Activated T-cell treated with anti-CD3 and anti-CD28 coated beads, Interleukin-2, amount 50 U/mL, for 4 hours (primary cell): ENCODE results near the gene HS6ST2. TPM values are rescaled to one million over a fixed set of nuclear protein-coding genes. Genes with fewer than 3 reads are reported as not detected.
"Not testable (repeated sequence)": the region's sequence is repeated elsewhere in the genome, so short reads cannot be mapped to it uniquely, and the experiment has no call there.

Experiments used
- ATAC-seq, 2 donors: fragments of 200-7000 bp; cut with Tn5 transposase; one replicate each; pipeline ENCODE4 v1.10.0; 2021
- DNase-seq: peaks from one replicate; pipeline ENCODE4 v3.0.0-alpha.2; 2020
- H3K27me3 Mint-ChIP-seq: one replicate; pipeline ENCODE4 v1.8.0; 2021; ENCODE audit warnings: low read depth, mixed read lengths
- H3K36me3 Mint-ChIP-seq: one replicate; pipeline ENCODE4 v1.8.0; 2022; ENCODE audit warnings: mixed read lengths; ENCODE audit not compliant: insufficient read depth
- H3K4me1 Mint-ChIP-seq: one replicate; pipeline ENCODE4 v1.8.0; 2021; ENCODE audit warnings: low read depth, mixed read lengths
- H3K4me3 Mint-ChIP-seq: one replicate; pipeline ENCODE4 v1.8.0; 2021; ENCODE audit warnings: mild to moderate bottlenecking, moderate library complexity, mixed read lengths
- H3K9me3 Mint-ChIP-seq: one replicate; pipeline ENCODE4 v1.8.0; 2021; ENCODE audit warnings: mixed read lengths
- total RNA-seq, 3 donors: library from RNA; stranded (reverse); gene quantifications; one replicate each; pipeline ENCODE4 v1.2.1, GENCODE V29; 2021

Gene HS6ST2
- total RNA-seq, 3 donors from 2014 or later: 0.63 to 1.4 (median 0.89) TPM

DNA sequence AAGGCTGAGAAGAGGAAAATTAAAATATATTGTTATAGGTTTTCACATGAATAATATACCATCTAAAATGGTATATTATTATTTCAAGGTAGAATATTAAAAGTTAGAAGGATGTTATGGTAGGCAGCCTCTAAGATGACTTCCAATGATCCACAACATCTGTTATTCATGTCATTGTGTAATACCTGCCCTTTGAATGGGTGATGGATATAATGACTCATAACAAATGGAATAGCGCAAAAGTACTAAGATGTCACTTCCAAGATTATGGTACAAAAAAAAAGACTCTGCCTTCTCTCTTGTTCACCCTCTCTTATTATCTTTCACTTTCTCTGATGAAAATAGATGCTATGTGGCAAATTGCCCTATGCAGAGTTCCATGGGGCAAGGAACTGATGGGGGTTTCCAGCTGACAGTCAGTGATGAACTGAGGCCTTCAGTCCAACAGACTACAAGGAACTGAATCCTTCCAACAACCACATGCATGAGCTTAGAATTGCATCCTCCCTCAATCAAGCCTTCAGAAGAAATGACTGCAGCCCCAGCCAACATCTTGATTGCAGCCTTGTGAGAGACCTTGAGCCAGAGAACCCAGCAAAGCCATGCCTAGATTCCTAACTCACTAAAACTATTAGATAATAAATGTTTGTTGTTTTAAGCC, 57.7 kb downstream of the HS6ST2 start:
- Mint-ChIP-seq H3K27me3 (no peaks in the 10 kb centered on the region), H3K4me3 (no peak overlapping the region), H3K9me3 (no peaks in the 10 kb centered on the region), H3K36me3 (no peaks in the 10 kb centered on the region), H3K4me1 (no peaks in the 10 kb centered on the region)
- DNase-seq: no peak
- ATAC-seq: no peak

DNA sequence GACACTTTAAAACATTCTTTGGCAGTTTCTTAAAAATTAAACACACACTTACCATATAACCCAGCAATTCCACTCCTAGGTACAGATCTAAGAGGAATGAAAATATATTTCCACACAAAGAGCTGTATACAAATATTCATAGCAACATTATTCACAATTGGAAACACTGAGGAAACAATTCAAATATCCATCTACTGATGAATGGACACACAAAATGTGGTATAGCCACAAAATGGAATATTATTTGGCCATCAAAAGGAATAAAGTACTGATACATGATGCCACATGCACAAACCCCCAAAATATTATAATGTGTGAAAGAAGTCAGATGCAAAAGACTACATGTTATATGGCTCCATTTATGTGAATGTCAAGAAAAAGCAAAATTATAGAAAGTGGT, 70.9 kb downstream of the HS6ST2 start:
- Mint-ChIP-seq H3K36me3 (no peaks in the 10 kb centered on the region), H3K9me3 (peaks cover 5% of the 10 kb centered on the region), H3K4me1 (no peaks in the 10 kb centered on the region), H3K4me3 (no peak overlapping the region), H3K27me3 (peaks cover 3% of the 10 kb centered on the region)
- DNase-seq (no peak), ATAC-seq (no peak)

GRCh38 chrX:132883358-132883915, 75.0 kb downstream of the HS6ST2 start:
- ATAC-seq (no peak), DNase-seq (no peak)
- H3K4me1 Mint-ChIP-seq: no peaks in the 10 kb centered on the region
- no peaks in the 10 kb centered on the region for H3K27me3 Mint-ChIP-seq
- H3K4me3 Mint-ChIP-seq: no peak overlapping the region
- H3K9me3 Mint-ChIP-seq: no peaks in the 10 kb centered on the region
- no peaks in the 10 kb centered on the region for H3K36me3 Mint-ChIP-seq

- not testable (repeated sequence) for H3K4me3 Mint-ChIP-seq, DNase-seq, H3K27me3 Mint-ChIP-seq, H3K4me1 Mint-ChIP-seq, ATAC-seq, H3K36me3 Mint-ChIP-seq, H3K9me3 Mint-ChIP-seq
These were observed 77.7 kb downstream of the HS6ST2 start for GRCh38 chrX:132880753-132881152.

- Mint-ChIP-seq H3K9me3 (no peaks in the 10 kb centered on the region), H3K36me3 (no peaks in the 10 kb centered on the region), H3K4me1 (no peaks in the 10 kb centered on the region), H3K27me3 (no peaks in the 10 kb centered on the region), H3K4me3 (no peak overlapping the region)
- DNase-seq (no peak), ATAC-seq (no peak)
These were observed 80.4 kb downstream of the HS6ST2 start for GRCh38 chrX:132877954-132878536.

DNA sequence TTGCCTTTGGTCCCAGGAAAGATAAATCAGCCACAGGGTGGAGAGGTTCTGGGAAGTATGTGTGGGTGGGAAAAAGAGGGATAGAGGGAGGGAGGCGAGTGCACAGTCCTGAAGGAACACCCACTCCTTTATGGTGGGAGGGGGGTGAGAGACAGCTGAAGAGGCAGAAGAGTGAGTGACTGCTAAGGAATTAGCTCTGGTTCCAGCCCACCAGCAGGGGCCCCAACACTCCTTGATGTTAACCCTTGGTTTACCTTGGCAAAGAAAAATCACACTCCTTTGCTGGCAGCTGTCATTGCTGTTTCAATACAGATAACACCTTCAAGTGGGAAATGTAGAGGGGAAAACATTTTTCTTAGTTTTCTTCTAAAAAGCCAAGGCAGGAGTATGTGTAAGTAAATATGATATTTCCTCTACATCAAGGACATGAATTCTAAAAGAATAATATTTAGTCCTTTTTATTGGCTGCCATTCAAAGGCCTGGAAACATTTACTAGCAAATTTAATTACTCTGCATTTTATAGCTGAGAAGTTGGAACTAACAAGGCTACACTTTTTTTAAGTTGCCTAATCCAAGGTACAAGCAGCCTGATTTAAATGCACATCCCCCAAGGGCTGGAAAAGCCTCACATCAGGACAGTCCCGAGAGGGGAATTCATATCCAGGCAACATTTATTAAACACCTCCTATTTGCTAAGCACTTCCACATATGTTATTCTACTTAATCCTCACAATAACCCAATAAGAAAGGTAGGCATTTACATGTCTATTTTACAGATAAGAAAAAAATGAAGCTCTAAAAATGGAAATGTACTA, 81.7 kb downstream of the HS6ST2 start:
- ATAC-seq (no peak), DNase-seq (no peak)
- H3K27me3 Mint-ChIP-seq: no peaks in the 10 kb centered on the region
- no peak overlapping the region for H3K4me3 Mint-ChIP-seq
- H3K4me1 Mint-ChIP-seq: no peaks in the 10 kb centered on the region
- H3K36me3 Mint-ChIP-seq: no peaks in the 10 kb centered on the region
- no peaks in the 10 kb centered on the region for H3K9me3 Mint-ChIP-seq

DNA sequence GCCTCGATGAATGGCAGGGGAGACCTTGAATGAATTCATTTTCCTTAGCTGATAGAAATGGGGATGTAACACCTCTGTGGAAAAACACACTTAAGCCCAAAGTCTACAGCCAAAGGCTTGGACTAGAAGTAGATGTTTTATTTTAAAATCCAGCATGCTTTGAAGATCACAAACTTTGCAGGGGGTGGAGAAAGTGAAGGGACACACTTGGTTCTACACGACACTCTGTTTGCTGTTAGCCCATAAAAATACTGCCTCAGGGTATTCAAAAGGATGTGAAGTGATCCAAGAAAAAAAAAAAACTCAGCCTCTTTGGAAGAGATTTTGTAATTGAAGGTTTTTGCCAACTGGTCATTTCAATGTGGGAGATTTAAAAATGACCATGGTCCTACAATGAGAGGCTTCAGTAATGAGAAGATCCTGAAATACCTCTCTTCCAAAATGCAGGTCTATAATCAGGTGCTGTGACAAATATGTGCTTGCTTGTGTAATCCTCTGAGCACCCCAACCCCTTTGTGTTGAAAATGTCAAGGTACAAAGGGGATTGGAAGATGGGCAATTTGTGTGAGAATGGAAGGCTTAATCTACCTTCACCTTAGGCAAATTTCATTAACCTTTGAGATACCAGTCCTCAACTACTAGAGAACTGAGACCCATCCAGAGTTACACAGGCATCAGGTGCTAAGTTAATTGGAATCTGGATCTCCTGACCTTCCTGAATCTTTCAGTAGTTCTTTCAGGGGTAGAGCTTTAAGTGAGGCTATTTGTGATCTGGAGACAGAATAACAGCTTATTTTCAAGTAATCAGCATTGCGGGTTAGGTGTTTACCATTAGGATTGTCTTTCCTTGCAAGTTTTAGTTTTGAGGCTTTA, 82.5 kb downstream of the HS6ST2 start:
- no peak for DNase-seq
- no peak overlapping the region for H3K4me3 Mint-ChIP-seq
- no peaks in the 10 kb centered on the region for H3K36me3 Mint-ChIP-seq
- H3K27me3 Mint-ChIP-seq: no peaks in the 10 kb centered on the region
- H3K9me3 Mint-ChIP-seq: no peaks in the 10 kb centered on the region
- no peaks in the 10 kb centered on the region for H3K4me1 Mint-ChIP-seq
- ATAC-seq: no peak

DNA sequence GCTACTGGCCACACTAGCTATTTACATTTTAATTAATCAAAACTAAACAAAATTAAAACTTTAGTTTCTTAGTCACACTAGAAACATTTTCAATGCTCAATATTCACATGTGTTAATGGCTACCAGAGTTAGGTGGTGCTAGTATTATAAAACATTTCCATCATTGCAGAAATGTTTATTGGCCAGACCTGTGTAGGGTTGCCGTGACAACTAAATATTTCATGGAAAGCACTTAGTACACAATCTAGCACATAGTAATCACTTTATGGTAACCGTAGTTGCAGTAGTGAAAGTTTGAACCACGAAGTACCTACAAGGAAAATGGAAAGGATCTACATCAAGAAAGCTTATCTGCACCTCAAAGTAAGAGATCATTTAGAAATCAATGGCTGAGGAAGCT, 95.9 kb downstream of the HS6ST2 start:
- DNase-seq: no peak
- H3K4me3 Mint-ChIP-seq: no peak overlapping the region
- no peaks in the 10 kb centered on the region for H3K36me3 Mint-ChIP-seq
- peaks cover 7% of the 10 kb centered on the region for H3K4me1 Mint-ChIP-seq
- H3K27me3 Mint-ChIP-seq: no peaks in the 10 kb centered on the region
- H3K9me3 Mint-ChIP-seq: no peaks in the 10 kb centered on the region
- ATAC-seq: no peak

GRCh38 chrX:132861076-132861475, 97.4 kb downstream of the HS6ST2 start:
- DNase-seq: no peak
- Mint-ChIP-seq H3K9me3 (no peaks in the 10 kb centered on the region), H3K4me1 (peaks cover 9% of the 10 kb centered on the region), H3K27me3 (no peaks in the 10 kb centered on the region), H3K4me3 (no peak overlapping the region), H3K36me3 (no peaks in the 10 kb centered on the region)
- ATAC-seq: no peak

DNA sequence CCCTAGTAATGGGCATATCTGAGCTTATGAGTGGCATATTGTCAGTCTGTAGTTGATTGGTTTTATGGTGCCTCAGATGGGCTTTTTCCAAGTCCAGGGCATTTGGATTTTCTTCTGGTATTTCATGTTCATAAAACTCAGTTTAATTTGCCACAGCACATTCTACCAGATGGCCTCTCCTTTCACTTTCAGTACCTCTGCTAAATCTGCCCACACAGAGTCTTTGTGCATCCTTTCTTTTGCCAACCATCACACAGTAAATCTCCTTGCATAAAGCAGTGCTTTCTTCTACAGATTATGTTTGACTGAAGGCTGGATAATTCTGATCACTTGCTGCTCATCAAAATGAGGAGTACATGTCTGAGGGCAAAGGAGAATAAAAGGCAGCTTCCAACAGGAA, 98.2 kb downstream of the HS6ST2 start:
- ATAC-seq (no peak), DNase-seq (no peak)
- Mint-ChIP-seq H3K36me3 (no peaks in the 10 kb centered on the region), H3K9me3 (no peaks in the 10 kb centered on the region), H3K27me3 (no peaks in the 10 kb centered on the region), H3K4me1 (peaks cover 9% of the 10 kb centered on the region), H3K4me3 (no peak overlapping the region)

DNA sequence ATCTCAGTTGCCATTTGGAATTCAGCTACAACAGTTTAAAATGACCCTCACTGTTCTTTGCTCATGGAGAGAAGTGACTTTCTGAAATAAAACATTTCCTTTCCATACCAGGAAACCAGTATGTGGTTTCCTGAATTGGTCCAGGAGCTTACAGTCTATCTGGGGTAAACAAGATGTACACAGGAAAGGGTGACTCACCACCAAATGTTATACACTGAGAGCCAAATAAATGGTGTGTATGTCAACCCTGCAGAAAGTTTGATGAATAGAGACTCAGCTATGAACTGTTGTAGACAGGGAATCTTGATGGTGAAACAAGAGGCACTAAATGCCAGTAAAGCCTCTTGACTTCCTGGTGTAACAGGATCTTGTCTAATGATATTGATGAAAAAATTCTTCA, 100.4 kb downstream of the HS6ST2 start:
- DNase-seq: no peak
- Mint-ChIP-seq H3K4me1 (peaks cover 9% of the 10 kb centered on the region), H3K9me3 (no peaks in the 10 kb centered on the region), H3K4me3 (no peak overlapping the region), H3K27me3 (no peaks in the 10 kb centered on the region), H3K36me3 (no peaks in the 10 kb centered on the region)
- no peak for ATAC-seq

DNA sequence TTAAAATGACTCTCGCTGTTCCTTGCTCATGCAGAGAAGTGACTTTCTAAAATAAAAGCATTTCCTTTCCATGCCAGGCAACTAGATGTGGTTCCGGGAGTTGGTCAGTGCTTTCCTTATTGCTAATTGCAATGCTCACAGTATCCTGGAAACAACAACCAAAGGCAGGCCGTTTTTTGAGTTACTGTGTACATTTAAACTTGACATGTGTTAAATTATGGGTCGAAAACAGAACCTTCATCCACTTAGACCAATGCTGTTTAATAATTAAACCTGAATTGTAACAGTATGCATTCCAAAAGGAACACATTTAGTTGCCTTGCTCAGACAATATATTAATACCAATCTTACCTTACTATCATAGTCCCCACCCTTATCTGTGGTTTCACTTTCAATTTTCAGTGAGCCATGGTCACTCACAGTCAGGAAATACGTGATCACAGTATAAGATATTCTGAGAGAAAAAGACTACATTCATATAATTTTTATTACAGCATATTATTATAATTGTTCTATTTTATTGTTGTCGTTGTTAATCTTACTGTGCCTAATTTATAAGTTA, 102.6 kb downstream of the HS6ST2 start:
- H3K4me3 Mint-ChIP-seq: no peak overlapping the region
- H3K9me3 Mint-ChIP-seq: no peaks in the 10 kb centered on the region
- ATAC-seq: no peak
- H3K27me3 Mint-ChIP-seq: no peaks in the 10 kb centered on the region
- no peaks in the 10 kb centered on the region for H3K36me3 Mint-ChIP-seq
- H3K4me1 Mint-ChIP-seq: peaks cover 9% of the 10 kb centered on the region
- DNase-seq: no peak

GRCh38 chrX:132853040-132853439, 105.4 kb downstream of the HS6ST2 start:
- ATAC-seq (no peak), DNase-seq (no peak)
- no peaks in the 10 kb centered on the region for H3K36me3 Mint-ChIP-seq
- no peaks in the 10 kb centered on the region for H3K9me3 Mint-ChIP-seq
- H3K4me1 Mint-ChIP-seq: peaks cover 3% of the 10 kb centered on the region
- no peak overlapping the region for H3K4me3 Mint-ChIP-seq
- H3K27me3 Mint-ChIP-seq: no peaks in the 10 kb centered on the region
